Measurements from ENCODE around the gene TMC2. TPM values are rescaled to one million over a fixed set of nuclear protein-coding genes. Genes with fewer than 3 reads are reported as not detected.
"Not testable (repeated sequence)": the region's sequence is repeated elsewhere in the genome, so short reads cannot be mapped to it uniquely, and the experiment has no call there.

TMC2 gene, protein sequence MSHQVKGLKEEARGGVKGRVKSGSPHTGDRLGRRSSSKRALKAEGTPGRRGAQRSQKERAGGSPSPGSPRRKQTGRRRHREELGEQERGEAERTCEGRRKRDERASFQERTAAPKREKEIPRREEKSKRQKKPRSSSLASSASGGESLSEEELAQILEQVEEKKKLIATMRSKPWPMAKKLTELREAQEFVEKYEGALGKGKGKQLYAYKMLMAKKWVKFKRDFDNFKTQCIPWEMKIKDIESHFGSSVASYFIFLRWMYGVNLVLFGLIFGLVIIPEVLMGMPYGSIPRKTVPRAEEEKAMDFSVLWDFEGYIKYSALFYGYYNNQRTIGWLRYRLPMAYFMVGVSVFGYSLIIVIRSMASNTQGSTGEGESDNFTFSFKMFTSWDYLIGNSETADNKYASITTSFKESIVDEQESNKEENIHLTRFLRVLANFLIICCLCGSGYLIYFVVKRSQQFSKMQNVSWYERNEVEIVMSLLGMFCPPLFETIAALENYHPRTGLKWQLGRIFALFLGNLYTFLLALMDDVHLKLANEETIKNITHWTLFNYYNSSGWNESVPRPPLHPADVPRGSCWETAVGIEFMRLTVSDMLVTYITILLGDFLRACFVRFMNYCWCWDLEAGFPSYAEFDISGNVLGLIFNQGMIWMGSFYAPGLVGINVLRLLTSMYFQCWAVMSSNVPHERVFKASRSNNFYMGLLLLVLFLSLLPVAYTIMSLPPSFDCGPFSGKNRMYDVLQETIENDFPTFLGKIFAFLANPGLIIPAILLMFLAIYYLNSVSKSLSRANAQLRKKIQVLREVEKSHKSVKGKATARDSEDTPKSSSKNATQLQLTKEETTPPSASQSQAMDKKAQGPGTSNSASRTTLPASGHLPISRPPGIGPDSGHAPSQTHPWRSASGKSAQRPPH
- not detected in 2 replicates for total RNA-seq (2014; rRNA removed; shearing (Covaris generic))
- not detected in 2 replicates for polyA plus RNA-seq (2015; cell fraction: cytosol; rRNA removed)
- polyA plus RNA-seq (2015; cell fraction: nucleus; rRNA removed), result not detected in 2 replicates

DNA sequence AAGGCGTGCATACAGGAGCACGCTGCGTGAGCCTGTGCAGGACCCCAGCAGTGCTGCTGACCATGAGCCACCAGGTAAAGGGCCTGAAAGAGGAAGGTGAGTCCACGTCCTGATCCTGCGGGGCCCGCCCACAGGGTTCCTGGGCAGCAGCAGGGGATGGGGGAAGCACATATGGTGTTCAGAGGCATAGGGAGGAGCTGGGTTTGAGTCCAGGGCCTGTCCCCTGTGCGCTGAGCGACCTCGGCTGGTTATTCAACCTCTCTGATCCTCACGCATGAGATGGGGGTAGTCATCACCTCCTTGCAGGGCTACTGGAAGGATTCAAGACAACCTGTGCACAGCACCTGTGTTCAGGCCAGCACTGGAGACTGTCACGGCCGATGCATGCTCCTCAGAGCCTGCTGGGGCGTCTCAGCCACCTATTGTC lies at the start of gene TMC2:
Gene TMC2, plus strand, starts transcription at position 14 of the 427 bp plus-strand sequence. Its CDS starts 49 bp downstream, at position 63.
- in situ Hi-C loops (cut with HindIII; ENCODE audit: low pct_unique_long_range_greater_than_20kb, low sequenced_read_pairs), result no loop called here
- no peak for DNase-seq (ENCODE audit: low read depth, low spot score)

DNA sequence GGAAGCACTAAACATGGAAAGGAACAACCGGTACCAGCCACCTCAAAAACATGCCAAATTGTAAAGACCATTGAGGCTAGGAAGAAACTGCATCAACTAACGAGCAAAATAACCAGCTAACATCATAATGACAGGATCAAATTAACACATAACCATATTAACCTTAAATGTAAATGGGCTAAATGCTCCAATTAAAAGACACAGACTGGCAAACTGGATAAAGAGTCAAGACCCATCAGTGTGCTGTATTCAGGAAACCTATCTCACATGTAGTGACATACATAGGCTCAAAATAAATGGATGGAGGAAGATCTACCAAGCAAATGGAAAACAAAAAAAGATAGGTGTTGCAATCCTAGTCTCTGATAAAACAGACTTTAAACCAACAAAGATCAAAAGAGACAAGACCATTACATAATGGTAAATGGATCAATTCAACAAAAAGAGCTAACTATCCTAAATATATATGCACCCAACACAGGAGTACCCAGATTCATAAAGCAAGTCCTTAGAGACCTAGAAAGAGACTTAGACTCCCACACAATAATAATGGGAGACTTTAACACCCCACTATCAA lies 33.5 kb upstream of the TMC2 start:
- in situ Hi-C loops (cut with HindIII; ENCODE audit: low pct_unique_long_range_greater_than_20kb, low sequenced_read_pairs); DNase-seq (ENCODE audit: low read depth, low spot score): not testable (repeated sequence)

DNA sequence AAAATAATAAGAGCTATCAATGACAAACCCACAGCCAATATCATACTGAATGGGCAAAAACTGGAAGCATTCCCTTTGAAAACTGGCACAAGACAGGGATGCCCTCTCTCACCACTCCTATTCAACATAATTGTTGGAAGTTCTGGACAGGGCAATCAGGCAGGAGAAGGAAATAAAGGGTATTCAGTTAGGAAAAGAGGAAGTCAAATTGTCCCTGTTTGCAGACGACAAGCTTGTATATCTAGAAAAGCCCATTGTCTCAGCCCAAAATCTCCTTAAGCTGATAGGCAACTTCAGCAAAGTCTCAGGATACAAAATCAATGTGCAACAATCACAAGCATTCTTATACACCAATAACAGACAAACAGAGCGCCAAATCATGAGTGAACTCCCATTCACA lies 31.6 kb upstream of the TMC2 start:
- DNase-seq (ENCODE audit: low read depth, low spot score); in situ Hi-C loops (cut with HindIII; ENCODE audit: low pct_unique_long_range_greater_than_20kb, low sequenced_read_pairs): not testable (repeated sequence)

DNA sequence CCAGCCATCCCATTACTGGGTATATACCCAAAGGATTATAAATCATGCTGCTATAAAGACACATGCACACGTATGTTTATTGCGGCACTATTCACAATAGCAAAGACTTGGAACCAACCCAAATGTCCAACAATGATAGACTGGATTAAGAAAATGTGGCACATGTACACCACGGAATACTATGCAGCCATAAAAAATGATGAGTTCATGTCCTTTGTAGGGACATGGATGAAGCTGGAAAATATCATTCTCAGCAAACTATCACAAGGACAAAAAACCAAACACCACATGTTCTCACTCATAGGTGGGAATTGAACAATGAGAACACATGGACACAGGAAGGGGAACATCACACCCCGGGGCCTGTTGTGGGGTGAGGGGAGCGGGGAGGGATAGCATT lies 29.9 kb upstream of the TMC2 start:
- in situ Hi-C loops (cut with HindIII; ENCODE audit: low pct_unique_long_range_greater_than_20kb, low sequenced_read_pairs), result not testable (repeated sequence)

DNA sequence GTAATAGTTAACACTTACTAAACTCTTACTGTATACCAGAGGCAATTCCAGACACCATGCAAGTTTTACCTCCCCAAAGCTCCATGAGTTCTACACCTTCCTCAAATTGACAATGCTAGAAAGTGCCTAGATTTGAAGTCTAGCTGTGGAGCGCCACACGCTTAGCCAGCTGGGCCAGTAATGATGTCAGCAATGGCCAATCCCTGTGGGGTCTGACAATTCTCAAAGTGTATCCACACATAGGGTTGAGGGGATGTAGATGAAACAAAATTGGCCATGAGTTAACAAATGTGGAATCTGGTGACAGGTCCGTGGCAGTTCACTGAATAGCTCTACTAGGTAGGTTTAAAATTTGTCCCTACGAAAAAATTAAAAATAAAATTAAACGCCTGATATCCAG lies 28.9 kb upstream of the TMC2 start:
- in situ Hi-C loops (cut with HindIII; ENCODE audit: low pct_unique_long_range_greater_than_20kb, low sequenced_read_pairs), result no loop called here
- DNase-seq (ENCODE audit: low read depth, low spot score), result no peak

More for the DNA sequence above, 29.9 kb upstream of the TMC2 start:
- DNase-seq (ENCODE audit: low read depth, low spot score), result not testable (repeated sequence)

DNA sequence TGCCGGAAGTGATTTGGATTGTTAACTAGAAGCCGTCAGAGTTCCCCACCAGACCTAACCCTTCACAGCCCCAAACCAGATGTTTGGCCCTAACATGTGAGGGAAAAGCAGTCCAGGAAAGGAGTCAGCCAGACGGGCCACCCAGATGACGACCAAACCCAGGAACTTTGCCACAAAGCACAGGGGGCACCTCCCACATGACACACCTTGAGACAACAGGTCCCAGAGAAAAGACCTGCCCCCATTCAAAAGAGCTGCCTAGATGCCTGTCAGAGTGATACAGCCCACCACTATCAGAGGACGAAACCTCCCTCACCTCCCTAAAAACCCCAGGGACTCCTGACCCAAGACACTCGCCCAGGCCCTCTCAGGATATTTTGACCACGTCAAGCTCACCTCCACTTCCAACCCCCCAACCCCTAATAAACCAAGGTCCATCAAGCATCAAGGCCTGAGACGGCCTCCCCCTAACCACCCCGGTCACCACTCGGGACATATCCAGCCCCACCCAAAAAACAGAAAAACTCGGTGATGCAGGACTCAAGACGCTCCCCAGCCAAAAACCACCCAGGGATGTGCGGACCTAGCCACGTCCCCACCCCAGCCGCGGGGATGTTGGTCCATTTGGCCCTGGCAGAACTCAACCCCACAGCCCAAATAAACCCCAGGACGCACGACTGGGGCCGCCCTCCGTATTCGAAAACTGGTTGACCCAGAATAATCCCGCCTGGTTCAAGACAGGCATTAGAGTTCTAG lies 28.3 kb upstream of the TMC2 start:
- DNase-seq (ENCODE audit: low read depth, low spot score), result no peak
- in situ Hi-C loops (cut with HindIII; ENCODE audit: low pct_unique_long_range_greater_than_20kb, low sequenced_read_pairs), result no loop called here

DNA sequence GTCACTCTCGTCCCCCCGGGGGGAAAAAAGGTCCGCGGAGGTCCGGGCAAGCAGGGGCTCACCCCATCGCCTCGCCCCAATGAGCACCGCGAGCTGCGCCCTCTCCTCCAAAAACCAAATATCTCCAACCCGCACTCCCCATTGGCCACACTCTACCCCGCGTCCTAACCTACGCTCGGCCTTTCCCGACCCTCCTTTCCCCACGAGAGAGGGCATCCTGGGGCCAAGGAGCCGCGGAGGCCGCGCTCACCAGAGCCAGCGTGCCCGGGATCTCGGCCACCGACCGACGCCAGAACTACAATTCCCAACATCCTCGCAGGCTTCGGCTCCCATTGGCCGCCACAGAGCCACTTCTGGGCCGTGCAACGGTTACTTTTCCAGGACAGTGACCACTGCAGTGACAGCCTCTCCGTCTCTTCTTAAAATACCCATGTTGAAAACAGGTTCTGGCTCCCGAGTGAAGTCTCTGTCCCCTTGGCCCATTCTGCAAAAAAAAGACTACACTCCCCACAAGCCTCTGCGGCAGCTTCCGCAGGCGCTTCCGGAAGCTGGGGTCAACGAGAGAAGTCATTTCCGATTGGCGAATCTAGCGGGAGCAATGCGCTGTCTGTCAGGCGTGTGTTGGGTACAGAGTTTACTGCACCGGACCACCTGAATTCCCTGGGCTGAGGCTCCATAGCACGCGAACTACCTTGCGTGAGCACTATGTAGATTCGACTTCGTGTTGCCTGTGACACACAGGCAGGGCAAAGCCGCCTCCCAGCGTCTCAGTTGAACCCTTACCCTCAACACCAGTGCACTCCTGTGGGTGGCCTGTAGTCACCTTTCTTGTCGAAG lies 27.5 kb upstream of the TMC2 start, which contains the start of gene ZNF343:
Gene ZNF343, minus strand, starts transcription at position 285 of the 837 bp plus-strand sequence. CDS start 15,020 bp downstream, outside the sequence.
- in situ Hi-C loops (cut with HindIII; ENCODE audit: low pct_unique_long_range_greater_than_20kb, low sequenced_read_pairs), result no loop called here

DNA sequence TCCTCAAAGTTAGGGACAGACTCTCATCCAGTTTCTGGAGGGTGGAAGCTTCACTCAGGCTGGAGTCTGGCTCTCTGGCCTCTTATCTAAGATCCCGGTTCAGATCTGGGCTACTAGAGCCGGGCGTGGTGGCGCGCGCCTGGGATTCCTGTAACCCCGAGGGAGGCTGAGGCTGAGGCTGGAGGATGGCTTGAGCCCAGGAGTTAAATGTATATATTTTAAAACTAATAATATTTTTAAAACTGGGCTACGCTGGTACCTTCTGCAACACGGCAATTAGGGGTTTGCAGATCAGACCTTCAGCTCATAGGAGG lies 26.9 kb upstream of the TMC2 start:
- in situ Hi-C loops (cut with HindIII; ENCODE audit: low pct_unique_long_range_greater_than_20kb, low sequenced_read_pairs), result no loop called here
- DNase-seq (ENCODE audit: low read depth, low spot score), result no peak

More for the DNA sequence above, 27.5 kb upstream of the TMC2 start, which contains the start of gene ZNF343:
- peak; percentile 89 for DNase-seq (ENCODE audit: low read depth, low spot score)

DNA sequence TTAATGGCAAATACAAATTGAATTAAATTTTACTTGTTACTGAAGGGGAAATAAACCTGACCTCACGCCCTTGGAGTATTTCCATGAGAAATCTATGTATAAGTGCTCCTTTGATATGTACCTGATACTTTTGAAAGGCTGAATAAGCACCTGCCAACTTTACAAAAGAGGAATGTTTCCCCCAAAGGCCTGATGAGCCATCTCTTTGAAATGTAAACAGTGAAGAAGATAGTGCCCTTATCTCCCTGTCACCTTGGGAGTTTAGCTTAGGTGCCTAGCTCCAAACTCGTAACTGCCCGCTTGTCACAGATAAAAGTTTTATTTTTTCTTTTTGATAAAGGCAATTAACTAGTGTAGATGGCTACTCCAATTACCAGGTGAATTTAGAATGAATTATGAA lies 26.6 kb upstream of the TMC2 start:
- DNase-seq (ENCODE audit: low read depth, low spot score), result no peak
- in situ Hi-C loops (cut with HindIII; ENCODE audit: low pct_unique_long_range_greater_than_20kb, low sequenced_read_pairs), result no loop called here

DNA sequence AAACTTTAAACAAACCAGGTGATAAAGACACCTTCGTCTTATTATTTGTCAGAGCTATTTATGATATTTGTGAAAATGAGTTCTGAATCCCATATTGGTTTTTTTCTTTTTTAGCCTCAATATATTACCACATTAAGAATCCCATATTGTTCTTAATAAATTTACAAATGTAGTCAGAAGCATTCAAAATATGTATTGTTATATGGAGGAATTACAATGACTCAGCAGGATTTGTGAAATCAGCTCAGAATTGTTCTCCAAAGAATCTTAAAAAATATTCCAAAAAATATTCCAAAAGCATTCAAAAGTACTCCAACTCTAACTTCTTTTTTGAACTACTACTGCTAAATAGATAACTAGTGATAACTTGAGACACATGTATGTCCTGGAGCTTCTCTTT lies 21.2 kb upstream of the TMC2 start:
- DNase-seq (ENCODE audit: low read depth, low spot score), result no peak
- in situ Hi-C loops (cut with HindIII; ENCODE audit: low pct_unique_long_range_greater_than_20kb, low sequenced_read_pairs), result no loop called here

DNA sequence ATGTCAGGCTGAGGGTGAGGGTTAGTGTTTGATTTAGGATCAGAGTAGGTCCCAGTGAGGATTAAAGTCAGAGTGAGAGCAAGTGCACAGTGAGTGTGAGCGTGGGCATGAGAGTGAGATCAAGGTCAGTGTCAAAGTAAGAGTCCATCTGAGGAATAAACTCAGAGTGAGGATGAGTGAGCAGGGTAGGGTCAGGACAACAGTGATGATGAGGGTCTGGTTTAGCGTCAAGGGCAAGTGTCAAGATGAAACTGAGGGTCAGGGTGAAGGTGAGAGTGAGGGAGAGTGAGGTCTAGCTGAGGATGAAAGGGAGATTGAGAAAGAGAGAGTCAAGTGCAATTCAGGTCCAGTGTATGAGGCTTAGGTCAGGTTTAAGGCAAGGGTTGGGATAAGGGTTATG lies 20.0 kb upstream of the TMC2 start:
- in situ Hi-C loops (cut with HindIII; ENCODE audit: low pct_unique_long_range_greater_than_20kb, low sequenced_read_pairs), result no loop called here
- DNase-seq (ENCODE audit: low read depth, low spot score), result no peak

DNA sequence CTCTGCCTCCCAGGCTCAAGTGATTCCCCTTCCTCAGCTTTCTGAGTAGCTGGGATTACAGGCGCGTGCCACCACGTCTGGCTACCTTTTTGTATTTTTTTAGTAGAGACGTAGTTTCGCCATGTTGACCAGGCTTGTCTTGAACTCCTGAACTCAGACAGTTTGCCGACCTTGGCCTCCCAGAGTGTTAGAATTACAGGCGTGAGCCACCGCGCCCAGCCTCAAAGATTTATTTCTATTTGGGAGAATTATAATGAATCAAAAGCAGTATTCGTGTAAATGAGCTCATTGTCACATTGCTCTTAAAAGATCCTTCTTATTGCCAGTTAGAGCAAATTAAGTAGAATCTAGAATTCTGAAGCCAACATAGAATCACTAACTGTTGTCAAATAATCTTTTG lies 18.3 kb upstream of the TMC2 start:
- no peak for DNase-seq (ENCODE audit: low read depth, low spot score)
- in situ Hi-C loops (cut with HindIII; ENCODE audit: low pct_unique_long_range_greater_than_20kb, low sequenced_read_pairs), result no loop called here

DNA sequence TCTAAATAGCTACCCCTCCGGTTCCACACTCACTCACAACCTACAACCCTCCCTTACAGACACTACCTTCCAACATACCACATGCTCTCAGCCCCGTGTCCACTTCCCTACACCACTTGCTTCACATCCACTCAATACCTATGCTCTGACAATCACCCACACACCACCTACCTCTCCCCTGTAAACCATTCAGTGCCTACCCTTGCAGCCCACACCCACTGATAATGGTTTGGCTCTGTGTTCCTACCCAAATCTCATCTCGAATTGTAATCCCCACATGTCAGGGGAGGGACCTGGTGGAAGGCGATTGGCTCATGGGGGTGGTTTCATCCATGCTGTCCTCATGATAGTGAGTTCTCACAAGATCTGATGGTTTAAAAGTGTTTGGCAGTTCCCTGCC lies 17.8 kb upstream of the TMC2 start:
- in situ Hi-C loops (cut with HindIII; ENCODE audit: low pct_unique_long_range_greater_than_20kb, low sequenced_read_pairs), result no loop called here

DNA sequence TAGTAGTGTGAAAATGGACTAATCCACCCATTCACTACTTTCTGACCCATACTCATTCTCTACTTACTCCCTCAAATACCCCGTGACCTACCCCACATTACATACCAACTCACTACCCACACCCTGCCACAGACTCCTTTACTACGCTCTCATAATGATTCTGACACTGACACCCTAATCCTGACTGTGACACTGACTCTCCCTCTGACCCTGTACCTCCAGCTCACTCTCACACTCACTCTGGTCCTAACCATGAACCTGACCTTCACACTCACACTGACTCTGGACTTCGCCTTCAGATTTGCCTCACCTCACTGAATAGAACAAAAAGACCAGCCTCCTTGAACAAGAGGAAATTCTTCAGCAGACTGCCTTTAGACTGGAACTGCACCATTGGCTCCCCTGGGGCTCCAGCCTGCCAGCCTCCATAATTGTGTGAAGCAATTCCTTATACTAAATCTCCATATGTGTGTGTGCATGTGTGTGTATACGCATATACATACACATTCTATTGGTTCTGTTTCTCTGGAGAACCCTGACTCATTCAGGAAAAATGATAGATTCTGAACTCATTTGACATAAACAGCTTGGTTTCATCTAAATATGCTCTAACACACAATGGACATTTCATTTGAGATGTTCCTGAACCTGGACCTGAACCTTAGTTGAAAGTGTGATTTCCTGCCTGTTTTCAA lies 17.1 kb upstream of the TMC2 start:
- in situ Hi-C loops (cut with HindIII; ENCODE audit: low pct_unique_long_range_greater_than_20kb, low sequenced_read_pairs), result no loop called here
- no peak for DNase-seq (ENCODE audit: low read depth, low spot score)

More for the DNA sequence above, 17.8 kb upstream of the TMC2 start:
- no peak for DNase-seq (ENCODE audit: low read depth, low spot score)

DNA sequence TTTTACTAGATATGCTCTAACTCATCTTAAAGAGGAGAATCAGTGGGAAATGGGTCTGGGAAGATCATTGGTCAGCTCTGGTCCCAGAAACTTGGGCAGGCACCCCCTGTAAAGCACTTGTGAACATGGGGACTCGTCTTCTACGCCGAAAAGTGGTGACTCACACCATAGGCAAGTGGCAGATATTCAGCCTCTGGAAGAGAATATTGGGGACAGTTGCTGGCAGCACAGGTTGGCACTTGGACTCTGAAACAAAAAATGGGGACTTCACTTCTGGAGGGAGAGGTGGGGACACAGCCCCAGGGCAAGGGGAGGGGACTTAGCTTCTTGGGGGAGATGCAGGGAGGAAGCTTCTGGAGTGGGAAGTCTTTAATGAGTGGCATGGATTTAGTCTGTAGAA lies 15.8 kb upstream of the TMC2 start:
- in situ Hi-C loops (cut with HindIII; ENCODE audit: low pct_unique_long_range_greater_than_20kb, low sequenced_read_pairs), result no loop called here
- DNase-seq (ENCODE audit: low read depth, low spot score), result no peak
